ENCODE results near the gene TSNAXIP1. TPM values are rescaled to one million over a fixed set of nuclear protein-coding genes. Genes with fewer than 3 reads are reported as not detected.

The TSNAXIP1 gene
- total and polyA plus RNA-seq, 12 donors: 0.72 to 18.7 (median 2.3) TPM

DNA sequence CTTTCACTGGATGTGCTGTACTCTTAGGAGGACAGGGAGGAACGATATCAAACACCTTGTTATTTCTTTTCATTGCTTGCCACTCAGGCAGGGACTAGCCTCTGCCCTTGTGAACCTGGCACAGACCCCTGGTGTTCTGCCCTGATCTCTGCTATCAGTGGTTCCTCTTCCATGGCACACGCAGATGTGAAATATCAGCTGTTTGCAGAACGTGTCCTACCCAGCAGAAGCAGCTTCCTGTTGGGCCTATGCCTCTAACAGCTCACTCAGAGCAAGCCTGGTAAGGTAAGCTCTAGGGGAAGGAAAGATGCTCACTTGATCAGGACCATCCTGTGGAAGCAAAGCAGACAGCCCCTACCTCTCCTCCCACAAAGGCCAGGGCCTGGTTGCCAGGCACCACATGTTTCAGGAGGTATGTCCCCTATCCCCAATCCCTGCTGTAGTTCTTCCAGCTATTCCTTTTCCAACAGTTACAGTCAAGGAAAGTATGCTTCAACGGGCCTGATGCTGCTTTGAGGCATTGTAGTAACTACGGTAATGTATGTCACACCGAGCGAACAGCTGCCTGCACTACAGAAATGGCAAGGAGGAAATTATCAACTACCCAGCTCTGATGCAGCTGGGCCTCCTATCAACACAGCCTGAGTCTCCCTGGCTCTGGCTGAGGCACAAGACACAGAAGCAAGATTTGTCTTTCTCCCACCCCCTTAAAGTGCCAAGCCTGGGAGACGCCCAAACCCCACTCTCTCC, 46.3 kb upstream of the TSNAXIP1 start:
- 70 to 78% (median 73%) methylated on average over 8 of the region's 8 CpGs for WGBS, 4 donors
- no peaks in the 10 kb centered on the region for H3K9me3 ChIP-seq (replicated peaks in 1 of 3)
- no peak for DNase-seq
- no peak overlapping the region for H3K27ac ChIP-seq
- H3K4me3 ChIP-seq: no peak overlapping the region
- intact Hi-C loops (cut with DNase I): no loop called here
- H3K4me1 ChIP-seq (replicated peaks in 1 of 2): no peaks in the 10 kb centered on the region
- H3K36me3 ChIP-seq (replicated peaks in 1 of 2): no peaks in the 10 kb centered on the region
- TF ChIP-seq, protein P1, sequence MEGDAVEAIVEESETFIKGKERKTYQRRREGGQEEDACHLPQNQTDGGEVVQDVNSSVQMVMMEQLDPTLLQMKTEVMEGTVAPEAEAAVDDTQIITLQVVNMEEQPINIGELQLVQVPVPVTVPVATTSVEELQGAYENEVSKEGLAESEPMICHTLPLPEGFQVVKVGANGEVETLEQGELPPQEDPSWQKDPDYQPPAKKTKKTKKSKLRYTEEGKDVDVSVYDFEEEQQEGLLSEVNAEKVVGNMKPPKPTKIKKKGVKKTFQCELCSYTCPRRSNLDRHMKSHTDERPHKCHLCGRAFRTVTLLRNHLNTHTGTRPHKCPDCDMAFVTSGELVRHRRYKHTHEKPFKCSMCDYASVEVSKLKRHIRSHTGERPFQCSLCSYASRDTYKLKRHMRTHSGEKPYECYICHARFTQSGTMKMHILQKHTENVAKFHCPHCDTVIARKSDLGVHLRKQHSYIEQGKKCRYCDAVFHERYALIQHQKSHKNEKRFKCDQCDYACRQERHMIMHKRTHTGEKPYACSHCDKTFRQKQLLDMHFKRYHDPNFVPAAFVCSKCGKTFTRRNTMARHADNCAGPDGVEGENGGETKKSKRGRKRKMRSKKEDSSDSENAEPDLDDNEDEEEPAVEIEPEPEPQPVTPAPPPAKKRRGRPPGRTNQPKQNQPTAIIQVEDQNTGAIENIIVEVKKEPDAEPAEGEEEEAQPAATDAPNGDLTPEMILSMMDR (IDR thresholded peaks at IDR 0.05): no peak
- no peak for TF ChIP-seq POLR2A (IDR thresholded peaks at IDR 0.05)
- H3K27me3 ChIP-seq: no peaks in the 10 kb centered on the region

DNA sequence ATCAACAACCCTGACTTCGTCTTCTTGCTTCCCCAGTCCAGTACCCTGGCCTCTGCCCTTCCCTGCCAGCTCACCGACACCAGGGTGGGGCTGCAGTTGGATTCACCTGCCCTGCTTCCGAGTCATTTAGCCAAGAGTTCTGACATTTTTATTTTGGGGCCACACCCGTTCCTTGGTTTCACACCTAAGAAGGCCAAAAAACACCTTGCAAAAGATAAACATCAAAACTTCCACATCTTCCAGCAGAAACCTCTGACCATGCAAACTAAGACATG, 45.8 kb upstream of the TSNAXIP1 start:
- DNase-seq: no peak
- intact Hi-C loops (cut with DNase I): no loop called here
- H3K27ac ChIP-seq: no peak overlapping the region
- H3K36me3 ChIP-seq (replicated peaks in 1 of 2): no peaks in the 10 kb centered on the region
- H3K4me1 ChIP-seq (replicated peaks in 1 of 2): no peaks in the 10 kb centered on the region
- 83 to 97% (median 92%) methylated on average over 4 of the region's 4 CpGs for WGBS, 4 donors
- H3K9me3 ChIP-seq (replicated peaks in 1 of 3): no peaks in the 10 kb centered on the region
- no peak overlapping the region for H3K4me3 ChIP-seq
- H3K27me3 ChIP-seq: no peaks in the 10 kb centered on the region
- TF ChIP-seq, protein P1 (IDR thresholded peaks at IDR 0.05): no peak
- TF ChIP-seq POLR2A (IDR thresholded peaks at IDR 0.05): no peak

DNA sequence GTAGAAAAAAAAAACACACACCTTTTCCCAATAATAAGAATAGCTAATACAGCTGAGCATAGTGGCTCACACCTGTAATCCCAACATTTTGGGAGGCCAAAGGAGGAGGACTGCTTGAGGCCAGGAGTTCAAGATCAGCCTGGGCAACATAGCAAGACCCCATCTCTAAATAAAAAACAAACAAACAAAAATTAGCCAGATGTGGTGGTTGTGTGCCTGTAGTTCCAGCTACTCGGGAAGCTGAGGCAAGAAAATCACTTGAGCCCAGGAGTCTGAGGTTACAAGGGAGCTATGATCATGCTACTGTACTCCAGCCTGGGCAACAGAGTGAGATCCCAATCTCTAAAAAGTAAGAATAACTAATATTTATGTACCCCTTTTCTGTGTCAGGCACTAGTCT, 44.8 kb upstream of the TSNAXIP1 start:
- Histone ChIP-seq H3K36me3 (replicated peaks in 1 of 2) (no peaks in the 10 kb centered on the region), H3K4me1 (replicated peaks in 1 of 2) (no peaks in the 10 kb centered on the region), H3K27me3 (no peaks in the 10 kb centered on the region), H3K4me3 (no peak overlapping the region), H3K9me3 (replicated peaks in 1 of 3) (no peaks in the 10 kb centered on the region), H3K27ac (no peak overlapping the region)
- no peak for TF ChIP-seq POLR2A (IDR thresholded peaks at IDR 0.05)
- TF ChIP-seq, protein P1 (IDR thresholded peaks at IDR 0.05): no peak
- intact Hi-C loops (cut with DNase I): no loop called here
- DNase-seq: no peak
- WGBS, 4 donors: 88 to 100% (median 100%) methylated on average over 1 of the region's 1 CpG

DNA sequence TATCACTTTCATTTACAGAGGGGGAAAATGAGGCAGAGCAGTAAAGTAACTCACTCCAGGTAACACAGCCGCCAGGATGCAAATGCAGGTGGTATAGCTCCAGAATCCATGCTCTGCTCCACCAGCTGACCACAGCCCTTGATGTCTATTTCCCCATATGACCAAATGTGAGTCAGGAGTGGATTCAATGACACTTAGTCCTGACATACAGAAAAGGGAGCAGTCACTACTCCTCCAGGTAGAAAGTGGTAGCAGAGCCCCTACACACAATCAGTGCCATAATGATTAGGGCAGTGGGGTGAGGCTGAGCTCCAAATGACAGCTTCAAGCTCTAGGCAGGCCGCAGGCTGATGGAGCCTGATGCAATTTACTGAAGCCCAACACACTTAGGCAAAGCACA, 44.3 kb upstream of the TSNAXIP1 start:
- TF ChIP-seq, protein P1 (IDR thresholded peaks at IDR 0.05): no peak
- TF ChIP-seq POLR2A (IDR thresholded peaks at IDR 0.05): no peak
- H3K27me3 ChIP-seq: no peaks in the 10 kb centered on the region
- no peak overlapping the region for H3K27ac ChIP-seq
- H3K9me3 ChIP-seq (replicated peaks in 1 of 3): no peaks in the 10 kb centered on the region
- no peak for DNase-seq
- intact Hi-C loops (cut with DNase I): no loop called here
- 87 to 100% (median 96%) methylated on average over 1 to 2 of the region's 2 CpGs for WGBS, 4 donors
- no peak overlapping the region for H3K4me3 ChIP-seq
- no peaks in the 10 kb centered on the region for H3K36me3 ChIP-seq (replicated peaks in 1 of 2)
- H3K4me1 ChIP-seq (replicated peaks in 1 of 2): no peaks in the 10 kb centered on the region
